Adipocyte (in vitro differentiated cells): ENCODE measurements around the gene UBB.

Experiments used
- DNase-seq: peaks from one replicate; pipeline ENCODE4 v3.0.0-alpha.2; 2015; ENCODE audit warnings: low read depth
- H3K27me3 ChIP-seq: replicated peaks from 2 replicates; pipeline ENCODE4 v1.7.0; 2013; ENCODE audit warnings: mild to moderate bottlenecking, low read length, moderate library complexity; ENCODE audit not compliant: control insufficient read depth, insufficient read depth
- H3K36me3 ChIP-seq: 2 replicates; pipeline ENCODE4 v1.7.0; 2013; ENCODE audit warnings: low read length, mild to moderate bottlenecking, moderate library complexity; ENCODE audit not compliant: control insufficient read depth, insufficient read depth, severe bottlenecking
- H3K4me1 ChIP-seq: 2 replicates; pipeline ENCODE4 v1.7.0; 2013; ENCODE audit warnings: mild to moderate bottlenecking, low read length, moderate library complexity; ENCODE audit not compliant: control insufficient read depth, insufficient read depth
- H3K4me3 ChIP-seq: 2 replicates; pipeline ENCODE4 v1.7.0; 2013; ENCODE audit warnings: mild to moderate bottlenecking, low read length, moderate library complexity
- H3K9ac ChIP-seq: 2 replicates; pipeline ENCODE4 v1.7.0; 2013; ENCODE audit warnings: mild to moderate bottlenecking, low read length, moderate library complexity
- H3K9me3 ChIP-seq: 2 replicates; pipeline ENCODE4 v1.7.0; 2013; ENCODE audit warnings: mild to moderate bottlenecking, low read length, moderate library complexity; ENCODE audit not compliant: control insufficient read depth

The UBB gene

GRCh38 chr17:16380640-16381495 lies at the start of gene UBB:
TSS of gene UBB (plus strand) at chr17:16381091. CDS start at chr17:16381908, 817 bp downstream.
- DNase-seq, result peak; percentile 98
- peaks cover 25% of the 10 kb centered on the region for H3K36me3 ChIP-seq
- no peaks in the 10 kb centered on the region for H3K9me3 ChIP-seq
- peaks cover 39% of the 10 kb centered on the region for H3K4me1 ChIP-seq
- peak within 1 kb of the TSS; percentile 97 for H3K9ac ChIP-seq
- H3K4me3 ChIP-seq, result peak within 1 kb of the TSS; percentile 90
- no peaks in the 10 kb centered on the region for H3K27me3 ChIP-seq

GRCh38 chr17:16338391-16338790 lies 42.5 kb upstream of the UBB start:
- H3K9me3 ChIP-seq, result no peaks in the 10 kb centered on the region
- DNase-seq, result no peak
- no peaks in the 10 kb centered on the region for H3K36me3 ChIP-seq
- no peaks in the 10 kb centered on the region for H3K27me3 ChIP-seq
- H3K4me3 ChIP-seq, result no peak overlapping the region
- no peak overlapping the region for H3K9ac ChIP-seq
- H3K4me1 ChIP-seq, result peaks cover 5% of the 10 kb centered on the region

GRCh38 chr17:16339402-16339801 lies 41.5 kb upstream of the UBB start:
- Histone ChIP-seq H3K9ac (no peak overlapping the region), H3K9me3 (no peaks in the 10 kb centered on the region), H3K4me3 (no peak overlapping the region), H3K27me3 (no peaks in the 10 kb centered on the region), H3K4me1 (peaks cover 5% of the 10 kb centered on the region), H3K36me3 (no peaks in the 10 kb centered on the region)
- no peak for DNase-seq

- no peak for DNase-seq
- H3K36me3 ChIP-seq, result no peaks in the 10 kb centered on the region
- H3K9ac ChIP-seq, result no peak overlapping the region
- H3K4me1 ChIP-seq, result peaks cover 5% of the 10 kb centered on the region
- no peaks in the 10 kb centered on the region for H3K27me3 ChIP-seq
- H3K4me3 ChIP-seq, result no peak overlapping the region
- H3K9me3 ChIP-seq, result no peaks in the 10 kb centered on the region
These were observed 40.9 kb upstream of the UBB start for GRCh38 chr17:16339959-16340358.

- Histone ChIP-seq H3K9me3 (no peaks in the 10 kb centered on the region), H3K4me3 (no peak overlapping the region), H3K36me3 (no peaks in the 10 kb centered on the region), H3K27me3 (no peaks in the 10 kb centered on the region), H3K4me1 (peaks cover 5% of the 10 kb centered on the region), H3K9ac (no peak overlapping the region)
- peak; percentile 17 for DNase-seq
These were observed 37.9 kb upstream of the UBB start for GRCh38 chr17:16342979-16343378.

- no peak for DNase-seq
- no peak overlapping the region for H3K4me3 ChIP-seq
- no peaks in the 10 kb centered on the region for H3K36me3 ChIP-seq
- no peak overlapping the region for H3K9ac ChIP-seq
- H3K4me1 ChIP-seq, result peaks cover 5% of the 10 kb centered on the region
- no peaks in the 10 kb centered on the region for H3K27me3 ChIP-seq
- no peaks in the 10 kb centered on the region for H3K9me3 ChIP-seq
These were observed 37.3 kb upstream of the UBB start for GRCh38 chr17:16343569-16343968.

GRCh38 chr17:16345565-16345964 lies 35.3 kb upstream of the UBB start:
- H3K36me3 ChIP-seq, result no peaks in the 10 kb centered on the region
- no peak overlapping the region for H3K4me3 ChIP-seq
- DNase-seq, result no peak
- H3K4me1 ChIP-seq, result peaks cover 5% of the 10 kb centered on the region
- H3K9ac ChIP-seq, result no peak overlapping the region
- H3K27me3 ChIP-seq, result no peaks in the 10 kb centered on the region
- no peaks in the 10 kb centered on the region for H3K9me3 ChIP-seq

- Histone ChIP-seq H3K4me3 (no peak overlapping the region), H3K9me3 (no peaks in the 10 kb centered on the region), H3K9ac (no peak overlapping the region), H3K4me1 (peaks cover 9% of the 10 kb centered on the region), H3K36me3 (no peaks in the 10 kb centered on the region), H3K27me3 (no peaks in the 10 kb centered on the region)
- no peak for DNase-seq
These were observed 34.1 kb upstream of the UBB start for GRCh38 chr17:16346721-16347271.

- Histone ChIP-seq H3K4me1 (peaks cover 13% of the 10 kb centered on the region), H3K9ac (no peak overlapping the region), H3K9me3 (no peaks in the 10 kb centered on the region), H3K27me3 (no peaks in the 10 kb centered on the region), H3K4me3 (no peak overlapping the region), H3K36me3 (no peaks in the 10 kb centered on the region)
- DNase-seq, result no peak
These were observed 32.3 kb upstream of the UBB start for GRCh38 chr17:16348586-16348985.

- peaks cover 15% of the 10 kb centered on the region for H3K4me1 ChIP-seq
- no peak overlapping the region for H3K9ac ChIP-seq
- no peak overlapping the region for H3K4me3 ChIP-seq
- H3K9me3 ChIP-seq, result no peaks in the 10 kb centered on the region
- no peaks in the 10 kb centered on the region for H3K36me3 ChIP-seq
- no peaks in the 10 kb centered on the region for H3K27me3 ChIP-seq
- DNase-seq, result no peak
These were observed 31.5 kb upstream of the UBB start for GRCh38 chr17:16349431-16349830.

- H3K4me3 ChIP-seq, result peak overlapping the region; percentile 82
- H3K9ac ChIP-seq, result peak overlapping the region; percentile 74
- peak; percentile 54 for DNase-seq
- no peaks in the 10 kb centered on the region for H3K27me3 ChIP-seq
- H3K36me3 ChIP-seq, result no peaks in the 10 kb centered on the region
- H3K9me3 ChIP-seq, result no peaks in the 10 kb centered on the region
- H3K4me1 ChIP-seq, result peaks cover 15% of the 10 kb centered on the region
These were observed 29.1 kb upstream of the UBB start for GRCh38 chr17:16351831-16352230.
